Neutrophil (primary cell): ENCODE results near the gene DENND1A.

ENCODE experiments used
- H3K27ac ChIP-seq: fragments of 200-600 bp; sonication (generic); 2 replicates; pipeline ENCODE4 v1.5.1; 2016; ENCODE audit warnings: mild to moderate bottlenecking, moderate library complexity
- H3K27me3 ChIP-seq: fragments of 200-600 bp; sonication (generic); 2 replicates; pipeline ENCODE4 v1.6.0; 2016; ENCODE audit warnings: mild to moderate bottlenecking
- H3K36me3 ChIP-seq: fragments of 200-600 bp; sonication (generic); 2 replicates; pipeline ENCODE4 v1.5.1; 2017
- H3K4me1 ChIP-seq, 2 experiments: fragments of 200-600 bp in 1 of 2; sonication (generic) in 1 of 2; 1 replicate in 1 of 2; 2 replicates in 1 of 2; pipeline versions ENCODE4 v1.5.1 to v1.6.1; 2013 to 2016; ENCODE audit warnings: low read depth in 1 of 2, low read length in 1 of 2, mild to moderate bottlenecking in 1 of 2, moderate library complexity in 1 of 2; ENCODE audit not compliant: control insufficient read depth in 1 of 2, insufficient read depth in 1 of 2
- H3K4me3 ChIP-seq, 2 experiments: fragments of 200-600 bp in 1 of 2; sonication (generic) in 1 of 2; 1 replicate in 1 of 2; 2 replicates in 1 of 2; pipeline ENCODE4 v1.5.1; 2013 to 2016; ENCODE audit warnings: low read depth in 1 of 2, low read length in 1 of 2, mild to moderate bottlenecking in 1 of 2, moderate library complexity in 1 of 2
- H3K9me3 ChIP-seq: fragments of 200-600 bp; sonication (generic); 2 replicates; pipeline ENCODE4 v1.5.1; 2016
- CTCF ChIP-seq: fragments of 200-600 bp; sonication (generic); IDR thresholded peaks from 2 replicates; pipeline ENCODE4 v1.5.1; 2016; ENCODE audit warnings: antibody characterized with exemption

The DENND1A gene

GRCh38 chr9:123789554-123790292 is 140.2 kb downstream of the DENND1A start:
- TF ChIP-seq CTCF: no peak
- H3K4me3 ChIP-seq: no peak overlapping the region
- peaks cover 10 to 11% of the 10 kb centered on the region in 2 experiments for H3K4me1 ChIP-seq
- no peaks in the 10 kb centered on the region for H3K9me3 ChIP-seq
- no peaks in the 10 kb centered on the region for H3K36me3 ChIP-seq
- no peak overlapping the region for H3K27ac ChIP-seq
- H3K27me3 ChIP-seq: no peaks in the 10 kb centered on the region

- H3K4me1 ChIP-seq: peaks cover 8 to 10% of the 10 kb centered on the region in 2 experiments
- no peaks in the 10 kb centered on the region for H3K36me3 ChIP-seq
- H3K4me3 ChIP-seq: no peak overlapping the region
- H3K27ac ChIP-seq: no peak overlapping the region
- no peak for TF ChIP-seq CTCF
- H3K9me3 ChIP-seq: no peaks in the 10 kb centered on the region
- no peaks in the 10 kb centered on the region for H3K27me3 ChIP-seq
Measured at GRCh38 chr9:123787416-123787815, 142.5 kb downstream of the DENND1A start.

GRCh38 chr9:123784518-123784917 is 145.4 kb downstream of the DENND1A start:
- Histone ChIP-seq H3K9me3 (no peaks in the 10 kb centered on the region), H3K36me3 (no peaks in the 10 kb centered on the region), H3K4me3 (no peak overlapping the region), H3K27ac (no peak overlapping the region), H3K27me3 (no peaks in the 10 kb centered on the region), H3K4me1 (no peaks in the 10 kb centered on the region)
- TF ChIP-seq CTCF: no peak

GRCh38 chr9:123778232-123778902 is 151.6 kb downstream of the DENND1A start:
- Histone ChIP-seq H3K36me3 (no peaks in the 10 kb centered on the region), H3K27ac (no peak overlapping the region), H3K27me3 (no peaks in the 10 kb centered on the region), H3K4me1 (peaks cover 8 to 9% of the 10 kb centered on the region in 2 experiments), H3K9me3 (no peaks in the 10 kb centered on the region), H3K4me3 (no peak overlapping the region)
- no peak for TF ChIP-seq CTCF

GRCh38 chr9:123776708-123777537 is 153.0 kb downstream of the DENND1A start:
- H3K36me3 ChIP-seq: no peaks in the 10 kb centered on the region
- no peak for TF ChIP-seq CTCF
- no peak overlapping the region for H3K27ac ChIP-seq
- no peaks in the 10 kb centered on the region for H3K27me3 ChIP-seq
- H3K4me1 ChIP-seq: peaks cover 21 to 24% of the 10 kb centered on the region in 2 experiments
- H3K4me3 ChIP-seq: no peak overlapping the region
- no peaks in the 10 kb centered on the region for H3K9me3 ChIP-seq
